GM19467 (cell line): Measurements from ENCODE around the gene COL4A3.

ENCODE experiments used
- ATAC-seq: cut with Tn5 transposase; IDR thresholded peaks from one replicate; pipeline ENCODE4 v1.9.1; 2021; ENCODE audit warnings: mild to moderate bottlenecking, moderate library complexity; ENCODE audit not compliant: unreplicated experiment

The COL4A3 gene

DNA sequence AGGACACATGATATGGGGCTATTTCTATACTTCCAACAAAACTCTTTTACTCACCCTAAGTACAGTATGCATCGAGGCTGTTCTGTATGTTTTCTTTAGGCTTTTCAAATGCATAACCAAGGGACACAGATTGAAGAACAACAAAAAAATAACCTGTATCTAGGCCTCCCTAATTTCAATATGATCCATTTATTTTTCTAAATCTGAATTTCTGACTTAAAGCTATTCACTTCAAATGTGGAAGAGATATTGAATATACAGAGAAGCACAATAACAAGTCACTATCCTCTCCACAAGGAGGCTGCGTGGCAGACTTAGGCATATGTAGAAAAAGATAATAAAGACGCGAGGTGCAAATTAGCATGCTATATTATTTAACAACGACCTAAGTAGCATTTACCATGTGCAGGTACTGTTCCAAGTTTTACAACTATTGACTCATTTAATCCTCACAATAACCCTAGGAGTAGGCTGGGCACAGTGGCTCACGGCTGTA, 121.4 kb downstream of the COL4A3 start:
- no peak for ATAC-seq

DNA sequence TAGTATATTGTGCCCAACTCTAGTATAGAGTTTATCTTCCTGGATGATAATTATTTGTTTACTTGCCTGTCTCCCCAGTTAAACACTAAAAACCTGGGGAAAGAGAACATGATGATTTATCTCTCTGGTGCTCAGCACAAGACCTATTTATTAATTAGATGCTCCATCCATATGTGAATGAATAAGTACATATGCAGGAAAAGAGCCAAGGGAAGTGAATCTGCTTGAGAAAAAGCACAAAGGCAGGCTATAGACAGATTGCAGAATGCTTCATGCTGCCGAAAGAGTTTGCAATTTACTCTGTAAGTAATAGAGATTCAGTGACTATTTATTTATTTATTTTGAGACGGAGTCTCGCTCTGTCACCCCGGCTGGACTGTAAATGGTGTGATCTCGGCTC, 123.3 kb downstream of the COL4A3 start:
- ATAC-seq: no peak

DNA sequence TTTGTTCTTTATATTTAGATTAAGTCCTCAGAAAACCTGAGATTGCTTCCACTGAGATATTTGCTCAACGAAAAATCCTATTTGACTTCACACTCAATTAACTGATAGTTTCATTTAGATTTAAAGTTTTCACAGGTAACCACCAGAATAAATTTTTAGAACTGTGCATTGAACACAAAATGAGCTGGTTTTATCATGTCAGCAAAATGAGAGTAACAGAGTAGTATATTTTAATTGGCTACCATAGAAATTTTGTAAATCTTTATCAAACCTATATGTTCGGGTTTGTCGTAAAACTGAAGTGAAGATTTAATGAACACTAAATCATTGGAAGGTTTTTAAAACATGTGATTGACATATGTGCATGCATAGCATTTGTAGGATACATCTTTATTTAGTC, 127.9 kb downstream of the COL4A3 start:
- ATAC-seq: no peak

DNA sequence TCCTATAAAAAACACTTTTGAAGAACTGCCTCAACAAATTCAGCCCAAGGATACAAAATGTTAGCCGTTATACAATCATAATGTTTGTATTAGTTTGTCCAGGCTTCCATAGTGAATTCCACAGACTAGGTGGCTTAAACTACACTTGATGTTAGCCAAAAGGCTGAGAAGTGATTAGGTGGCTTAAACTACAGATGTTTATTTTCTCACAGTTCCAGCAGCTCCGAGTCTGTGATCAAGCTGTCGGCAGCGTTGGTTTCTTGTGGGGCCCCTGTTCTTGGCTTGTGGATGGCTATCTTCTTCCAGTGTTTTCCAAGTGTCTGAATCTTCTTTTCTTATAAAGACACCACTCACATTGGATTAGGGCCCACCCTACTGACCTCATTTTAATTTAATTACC, 129.1 kb downstream of the COL4A3 start:
- no peak for ATAC-seq

DNA sequence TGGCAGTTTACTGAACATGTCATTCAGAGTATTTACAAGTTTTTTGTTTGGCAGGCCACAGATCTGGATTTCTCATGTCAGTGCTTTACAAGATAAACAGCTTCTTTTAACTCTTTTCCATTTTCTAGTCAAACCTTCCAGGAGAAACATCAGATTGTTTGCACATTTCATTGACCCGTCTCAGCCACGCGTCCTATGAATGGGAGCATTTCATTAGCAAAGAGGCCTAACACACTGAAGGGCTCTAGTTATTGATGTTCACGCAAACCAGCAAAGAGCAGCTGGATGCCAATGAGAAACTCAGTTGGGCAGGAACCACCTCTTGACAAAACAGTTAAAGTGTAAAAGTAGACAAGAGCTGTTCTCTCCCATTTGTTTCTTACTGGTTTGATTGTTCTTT, 131.4 kb downstream of the COL4A3 start:
- ATAC-seq: no peak

DNA sequence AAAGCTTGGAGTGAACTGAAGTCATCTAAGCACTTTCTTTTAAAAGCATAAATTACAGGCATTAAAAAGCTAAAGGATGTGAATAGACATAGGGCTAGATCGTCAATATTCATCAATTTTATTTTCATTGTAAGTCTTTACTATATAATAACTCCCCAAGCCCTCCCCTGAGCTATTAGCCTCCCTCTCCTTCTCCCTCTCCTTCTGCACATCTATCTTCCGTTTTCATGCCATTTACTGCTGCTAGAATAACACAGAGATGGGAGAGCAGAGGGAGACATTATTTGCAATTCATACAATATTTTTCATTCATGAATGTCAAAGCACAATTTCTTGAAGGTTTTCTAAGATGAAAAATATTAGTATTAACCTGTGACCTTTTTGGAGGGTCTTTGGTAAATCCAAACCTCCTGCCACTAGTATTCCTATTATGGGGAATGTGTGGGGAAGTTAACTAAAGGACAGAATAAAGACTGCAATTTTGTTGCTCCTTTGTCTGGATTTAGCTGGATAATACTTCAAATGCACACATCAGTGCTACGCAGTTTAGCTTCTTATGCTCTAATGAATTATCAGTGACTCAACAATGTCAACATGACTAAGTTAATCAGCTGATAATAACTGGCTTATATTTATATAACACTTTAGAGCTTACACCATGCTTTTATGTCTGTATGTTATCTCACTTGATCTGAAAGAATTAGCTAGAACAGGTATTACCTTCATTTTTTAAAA, 132.4 kb downstream of the COL4A3 start:
- ATAC-seq: no peak

DNA sequence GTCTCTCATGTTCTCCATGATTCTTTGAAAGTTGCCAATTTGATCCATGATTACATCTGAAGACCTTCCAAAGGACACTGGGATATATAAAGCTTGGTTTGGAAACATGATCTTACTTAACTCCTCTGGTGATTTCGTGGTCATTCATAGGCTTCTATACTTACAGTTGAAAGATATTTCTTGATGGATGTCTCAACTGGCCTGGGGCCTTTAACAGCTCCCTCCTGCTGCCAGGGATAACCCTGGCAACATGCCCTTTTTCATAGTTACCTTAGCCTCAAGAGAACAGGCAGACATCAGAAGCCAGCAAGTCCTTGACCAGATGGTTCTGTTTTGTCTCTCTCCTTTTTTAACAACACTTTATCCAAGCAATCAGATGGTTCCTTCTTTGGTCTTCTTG, 137.1 kb downstream of the COL4A3 start:
- no peak for ATAC-seq

DNA sequence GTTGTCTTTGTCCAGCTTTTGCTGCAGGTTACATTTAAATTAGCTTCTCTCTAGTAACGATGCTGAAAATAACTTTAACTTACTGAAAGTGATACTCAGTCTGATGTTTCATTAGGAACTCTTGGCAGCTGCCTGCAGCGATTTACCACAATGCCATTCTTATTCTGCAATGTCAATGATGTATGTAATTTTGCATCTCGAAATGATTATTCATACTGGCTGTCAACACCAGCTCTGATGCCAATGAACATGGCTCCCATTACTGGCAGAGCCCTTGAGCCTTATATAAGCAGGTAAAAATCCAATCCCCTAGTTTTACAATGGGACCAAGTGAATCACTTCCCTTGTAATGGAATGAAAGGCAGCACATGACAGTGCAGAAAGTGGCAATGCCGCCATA, 144.4 kb downstream of the COL4A3 start:
- peak; percentile 80 for ATAC-seq

DNA sequence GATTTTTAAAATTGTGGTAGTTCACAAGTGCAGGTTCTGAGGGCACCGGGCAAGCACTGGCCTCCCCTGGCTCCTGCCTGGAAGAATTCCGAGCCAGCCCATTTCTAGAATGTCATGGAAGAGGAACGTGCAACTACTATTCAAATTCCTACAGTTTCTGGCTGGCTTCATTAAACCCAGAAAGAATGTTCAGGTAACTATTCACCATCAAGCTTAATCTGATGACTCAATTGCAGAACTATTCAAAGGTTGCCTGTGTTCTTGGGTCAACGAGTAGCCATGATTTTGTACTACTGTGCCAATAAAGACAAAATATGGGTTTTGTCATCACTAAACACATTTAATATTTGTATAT, 146.3 kb downstream of the COL4A3 start:
- ATAC-seq: no peak

DNA sequence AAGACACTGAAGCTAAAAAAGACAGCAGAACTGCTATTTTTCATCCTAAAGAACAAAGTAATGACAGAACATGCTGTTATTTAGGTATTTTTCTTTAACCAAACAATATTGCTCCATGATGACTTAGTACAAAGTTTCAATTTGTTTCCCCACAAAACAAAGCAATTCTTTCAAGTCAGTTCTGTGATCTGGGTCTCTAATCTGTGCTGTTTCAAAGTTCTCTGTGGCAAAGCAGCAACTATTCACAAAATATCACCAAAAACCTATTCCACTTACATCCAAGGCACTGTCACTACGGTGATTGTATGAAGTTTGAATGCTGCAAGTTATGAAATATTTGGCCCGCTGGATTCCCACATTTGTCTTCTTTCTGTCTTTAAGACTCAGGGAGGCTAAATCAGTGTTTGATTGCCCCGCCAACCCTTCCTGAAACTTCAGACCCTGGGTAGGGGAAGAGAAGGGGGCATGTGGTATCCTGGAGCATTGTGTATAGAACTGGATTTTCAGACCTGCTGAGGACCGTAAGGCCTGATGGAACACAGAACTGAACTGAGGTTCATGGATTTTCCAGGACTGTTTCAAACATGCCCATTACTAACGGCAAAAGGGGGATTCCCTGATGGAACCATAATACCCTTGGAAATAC, 147.6 kb downstream of the COL4A3 start:
- no peak for ATAC-seq

DNA sequence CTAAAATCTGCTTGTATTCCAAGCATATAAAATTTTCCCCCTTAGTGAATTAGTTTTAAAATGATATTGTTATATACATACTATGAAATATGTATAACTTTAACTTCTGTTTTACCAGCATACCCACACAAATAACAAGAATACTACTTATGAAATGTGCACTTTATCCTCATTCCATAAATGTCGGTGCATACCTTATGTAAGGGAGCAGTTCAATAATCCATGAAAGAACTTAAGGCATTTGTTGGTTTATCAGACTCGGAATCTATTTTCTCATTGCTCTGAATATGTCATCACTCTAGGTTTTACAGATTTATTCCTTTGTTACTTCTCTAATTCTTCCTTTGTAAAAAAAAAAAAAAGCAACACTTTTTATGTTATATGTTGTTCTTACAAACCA, 148.2 kb downstream of the COL4A3 start:
- ATAC-seq: no peak

DNA sequence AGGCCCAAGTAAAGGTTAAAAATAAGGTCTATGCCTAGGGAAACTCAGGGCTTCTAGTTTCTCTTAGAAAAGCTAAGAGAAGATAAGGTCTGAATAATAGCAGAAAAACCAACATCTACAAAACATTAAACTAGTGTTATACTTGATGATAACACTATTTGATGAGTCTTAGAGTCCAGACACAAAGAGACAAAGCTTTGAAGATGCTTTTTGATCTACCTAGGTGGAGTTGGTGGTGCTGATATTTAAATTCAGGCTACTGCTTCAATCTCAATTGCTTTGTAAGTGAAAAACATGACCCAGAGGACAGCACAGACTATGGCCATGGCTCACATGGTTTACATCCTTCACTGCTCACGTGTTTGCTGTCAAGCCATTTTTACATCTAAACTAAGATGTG, 148.9 kb downstream of the COL4A3 start:
- ATAC-seq: no peak

DNA sequence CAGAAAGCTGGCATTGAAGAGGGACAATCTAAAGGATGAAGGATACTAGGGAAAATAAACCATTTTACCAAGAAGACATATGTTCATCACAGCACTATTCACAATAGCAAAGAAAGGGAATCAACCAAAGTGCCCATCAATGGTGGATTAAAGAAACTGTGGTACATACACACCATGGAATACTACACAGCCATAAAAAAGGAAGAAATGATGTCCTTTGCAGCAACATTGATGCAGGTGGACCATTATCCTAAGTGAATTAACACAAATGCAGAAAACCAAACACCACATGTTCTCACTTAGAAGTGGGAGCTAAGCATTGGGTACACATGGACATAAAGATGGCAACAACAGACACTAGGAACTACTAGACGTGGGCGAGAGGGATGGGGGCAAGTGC, 153.4 kb downstream of the COL4A3 start:
- no peak for ATAC-seq

DNA sequence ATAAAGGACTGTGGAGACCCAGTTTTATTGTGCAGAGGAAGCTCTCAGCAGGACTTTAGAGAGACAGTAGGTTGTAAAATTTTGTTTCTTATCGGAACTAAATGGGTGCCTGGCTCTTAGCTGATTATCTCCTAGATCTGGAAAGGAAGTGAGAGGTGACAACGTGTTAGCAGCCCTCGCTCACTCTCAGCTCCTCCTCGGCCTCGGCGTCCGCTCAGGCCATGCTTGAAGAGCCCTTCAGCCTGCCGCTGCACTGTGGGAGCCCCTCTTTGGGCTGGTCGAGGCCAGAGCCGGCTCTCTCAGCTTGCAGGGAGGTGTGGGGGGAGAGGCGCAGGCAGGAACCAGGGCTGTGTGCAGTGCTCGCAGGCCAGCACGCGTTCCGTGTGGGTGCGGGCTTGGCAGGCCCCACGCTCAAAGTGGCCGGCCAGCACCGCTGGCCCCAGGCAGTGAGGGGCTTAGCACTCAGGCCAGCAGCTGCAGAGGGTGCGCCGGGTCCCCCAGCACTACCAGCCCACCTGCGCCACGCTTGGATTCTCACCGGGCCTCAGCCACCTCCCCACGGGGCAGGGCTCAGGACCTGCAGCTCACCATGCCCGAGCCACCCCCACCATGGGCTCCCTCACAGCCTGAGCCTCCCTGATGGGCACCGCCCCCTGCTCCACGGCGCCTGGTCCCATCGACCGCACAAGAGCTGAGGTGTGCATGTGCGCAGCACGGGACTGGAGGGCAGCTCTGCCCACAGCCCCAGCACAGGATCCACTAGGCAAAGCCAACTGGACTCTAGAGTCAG, 156.1 kb downstream of the COL4A3 start:
- no peak for ATAC-seq

DNA sequence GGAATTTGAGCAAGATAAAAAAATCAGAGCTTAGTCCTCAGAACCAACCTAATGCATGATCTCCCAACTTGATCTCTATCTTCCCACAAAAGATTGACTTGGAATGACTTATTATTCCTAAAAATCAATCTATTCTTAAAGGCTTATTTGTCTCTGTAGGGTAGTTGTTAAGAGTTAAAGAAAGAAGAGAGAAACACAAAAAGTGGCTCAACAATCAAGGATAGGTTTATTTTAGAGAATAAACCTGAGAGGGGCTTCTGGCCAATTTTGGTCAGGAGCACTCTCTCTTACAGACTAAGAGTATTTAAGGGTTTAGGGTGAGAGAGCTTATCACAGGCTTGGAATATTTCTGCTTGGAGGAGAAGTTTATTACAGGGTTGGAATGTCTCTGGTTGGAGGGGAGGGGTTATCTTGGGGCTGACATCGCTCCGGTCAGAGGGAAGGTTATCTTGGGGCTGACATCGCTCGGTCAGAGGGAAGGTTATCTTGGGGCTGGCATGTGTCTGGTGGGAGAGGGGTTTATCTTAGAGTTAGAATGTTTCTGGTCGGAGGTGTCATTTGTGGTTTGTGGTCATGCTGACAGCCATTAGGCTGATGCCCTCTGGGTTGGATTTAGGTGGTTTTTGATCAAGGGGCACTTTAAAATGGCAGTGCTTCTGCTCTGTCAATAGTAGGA, 158.2 kb downstream of the COL4A3 start:
- no peak for ATAC-seq

DNA sequence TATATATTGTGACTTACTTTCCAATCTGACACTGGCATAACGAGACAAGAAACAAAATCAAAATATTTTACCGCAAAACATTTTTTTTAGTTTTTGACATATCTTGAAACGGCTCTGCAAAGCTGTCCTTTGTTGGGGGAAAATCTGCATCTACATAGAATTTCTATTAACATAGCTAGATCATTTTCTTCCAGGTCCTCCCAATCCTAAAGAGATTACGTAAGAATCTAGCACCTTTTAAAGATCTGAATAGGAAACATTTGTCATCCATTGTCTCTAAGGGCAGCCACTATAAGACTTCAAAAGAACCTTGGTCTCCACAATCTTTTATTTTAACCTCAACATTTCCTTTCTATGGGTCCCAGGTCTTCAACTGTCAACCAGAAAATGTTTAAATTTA, 159.4 kb downstream of the COL4A3 start:
- no peak for ATAC-seq

DNA sequence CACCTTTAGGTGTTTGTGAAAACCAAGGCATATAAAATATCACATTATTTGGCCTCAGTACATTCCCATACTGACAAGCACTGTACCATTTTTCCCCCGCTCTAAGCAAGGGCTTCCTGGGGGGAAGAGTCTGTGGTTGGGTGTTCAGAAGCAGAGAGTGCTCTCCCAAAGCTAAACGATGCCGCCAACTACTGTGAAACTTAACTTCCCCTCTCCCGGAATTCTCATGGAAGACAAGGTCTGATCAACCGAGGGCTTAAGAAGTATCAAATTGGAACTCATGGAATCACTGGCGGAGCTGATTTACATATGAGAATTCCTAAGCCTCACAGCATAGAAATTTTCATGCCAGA, 160.2 kb downstream of the COL4A3 start:
- ATAC-seq: peak; percentile 2

DNA sequence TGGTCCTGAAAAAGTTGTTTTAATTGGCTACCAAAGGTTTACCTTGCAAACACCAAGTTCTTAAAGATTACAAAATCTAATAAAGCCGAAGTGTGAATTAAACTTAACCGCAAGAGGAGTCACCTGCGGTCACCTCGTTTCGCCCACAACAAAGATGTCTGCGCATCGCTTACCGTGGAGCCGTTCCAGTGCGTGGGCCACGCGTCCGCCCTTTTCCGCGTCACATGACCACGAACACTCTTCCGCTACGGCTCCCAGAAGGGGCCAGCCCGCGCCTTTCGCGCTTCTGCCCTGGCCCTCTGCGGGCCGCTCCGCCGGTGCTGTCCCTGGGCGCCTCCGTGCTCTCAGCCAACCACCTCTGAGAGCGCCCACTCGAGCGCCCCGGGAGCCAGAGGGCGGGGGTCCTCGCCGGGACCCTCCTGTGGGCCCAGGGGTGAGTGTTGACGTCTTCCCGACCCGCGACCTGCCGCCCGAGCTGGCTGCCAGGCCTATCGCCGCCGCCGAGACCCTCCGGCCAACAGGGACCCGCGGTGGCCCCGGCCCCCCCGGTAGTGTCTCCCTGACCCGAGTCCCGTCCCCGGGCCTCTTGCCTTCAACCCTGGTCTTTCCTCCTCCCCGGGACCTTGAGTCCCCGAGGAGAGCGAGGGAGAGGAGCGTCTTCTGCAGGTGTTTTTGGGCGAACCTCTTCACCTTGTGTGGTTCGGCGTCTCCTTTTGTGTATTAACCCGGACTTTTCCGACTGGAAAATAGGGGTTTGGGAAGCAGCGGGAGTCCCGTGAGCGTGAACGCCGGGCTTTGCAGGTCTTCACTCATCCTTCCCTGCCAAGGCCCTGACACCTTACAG, 160.8 kb downstream of the COL4A3 start, which contains the start of gene MFF:
Gene MFF, plus strand, starts transcription at position 257 of the 844 bp plus-strand sequence. CDS start 5,415 bp downstream, outside the sequence.
- peak; percentile 99 for ATAC-seq

DNA sequence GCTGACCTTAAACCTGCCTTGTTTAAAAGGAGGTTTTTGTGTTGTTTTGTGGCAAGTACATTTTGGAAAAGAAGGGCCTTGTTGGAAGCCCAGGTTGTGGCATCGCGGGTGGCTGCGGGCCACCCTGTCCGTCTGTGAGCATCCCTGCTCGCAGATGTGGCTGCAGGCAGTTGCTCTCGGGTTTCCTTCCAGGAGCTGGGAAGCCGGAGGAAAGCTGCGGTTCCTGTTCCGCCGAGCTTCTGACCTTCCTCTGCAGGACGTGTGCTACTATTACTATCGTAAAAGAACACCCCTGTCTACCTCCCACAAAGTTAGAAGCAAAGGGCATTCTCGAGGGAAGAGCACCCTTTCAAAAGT, 161.4 kb downstream of the COL4A3 start:
- ATAC-seq: no peak

DNA sequence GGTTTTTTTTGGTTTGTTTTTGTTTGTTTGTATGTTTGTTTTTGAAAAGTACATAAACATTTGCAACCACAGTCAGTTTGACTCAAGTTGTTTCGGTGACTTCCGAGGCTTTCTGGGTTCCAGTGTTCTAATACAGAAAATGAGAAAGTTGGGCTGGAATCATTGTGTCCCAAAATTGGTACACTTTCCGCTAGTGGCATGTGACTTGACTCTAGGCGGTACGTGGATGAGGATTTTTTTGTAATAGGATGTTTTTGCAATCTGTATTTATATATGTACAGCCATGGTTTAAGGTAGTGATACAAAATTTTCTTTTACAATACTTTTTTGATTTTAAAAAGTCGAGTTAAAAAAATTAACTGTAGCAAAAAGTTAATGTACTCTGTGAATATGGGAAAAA, 162.4 kb downstream of the COL4A3 start:
- ATAC-seq: no peak

DNA sequence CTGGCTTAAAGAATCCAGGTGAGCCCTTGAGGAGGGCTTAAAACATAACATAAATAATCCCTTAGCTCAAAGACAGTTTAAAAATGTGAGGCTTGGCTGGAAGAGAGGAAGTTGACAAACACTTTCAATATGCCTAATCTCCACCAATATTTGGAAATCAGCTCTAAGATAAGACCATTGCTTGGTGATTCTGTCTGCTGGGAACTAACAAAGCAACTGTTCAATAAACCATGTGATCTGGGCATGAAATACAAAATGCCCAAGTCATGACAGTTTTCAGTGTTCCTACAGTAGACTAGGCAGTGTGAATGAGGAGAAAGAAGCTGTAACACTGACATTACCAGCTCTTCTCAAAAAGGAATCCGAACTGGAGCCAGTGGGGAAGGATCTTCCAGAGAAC, 171.3 kb downstream of the COL4A3 start:
- no peak for ATAC-seq
